MCF 10A (cell line): ENCODE data around the gene PHLPP1. TPM values are rescaled to one million over a fixed set of nuclear protein-coding genes. Genes with fewer than 3 reads are reported as not detected.
A peak's percentile ranks its signal among the peaks of the same experiment; 100 is the strongest.

Source experiments
- BruUV-seq: library from RNA; stranded (reverse); fragments of 400-500 nt; replicated peaks from 2 replicates; lab custom pipeline; 2021; lab: Mats Ljungman, UMichigan
- CTCF ChIA-PET: fragments of 300-600 bp; sonication (Branson Sonifier 250); formaldehyde crosslinking; extraction: SDS; loops from one replicate; lab custom pipeline; 2021; ENCODE audit warnings: antibody characterized with exemption, inconsistent platforms; lab: Yijun Ruan, JAX
- POLR2A ChIA-PET: fragments of 300-600, 350-650 bp; sonication (Branson Sonifier 250); formaldehyde crosslinking; extraction: SDS; loops from one replicate; lab custom pipeline; 2020; ENCODE audit warnings: antibody characterized with exemption, inconsistent platforms; lab: Yijun Ruan, JAX
- DNase-seq: peaks from one replicate; pipeline ENCODE4 v3.0.0-alpha.2; 2018; ENCODE audit not compliant: unreplicated experiment
- H3K27ac Mint-ChIP-seq: one replicate; pipeline ENCODE4 v1.8.0; 2022; ENCODE audit warnings: mild to moderate bottlenecking, low read depth, mixed read lengths; ENCODE audit not compliant: unreplicated experiment
- H3K27me3 Mint-ChIP-seq: one replicate; pipeline ENCODE4 v1.8.0; 2022; ENCODE audit warnings: mixed read lengths; ENCODE audit not compliant: insufficient read depth, unreplicated experiment
- H3K36me3 Mint-ChIP-seq: one replicate; pipeline ENCODE4 v1.8.0; 2022; ENCODE audit warnings: mild to moderate bottlenecking, moderate library complexity, mixed read lengths; ENCODE audit not compliant: insufficient read depth, unreplicated experiment
- H3K4me1 Mint-ChIP-seq: one replicate; pipeline ENCODE4 v1.8.0; 2022; ENCODE audit warnings: mixed read lengths; ENCODE audit not compliant: insufficient read depth, unreplicated experiment
- H3K4me3 Mint-ChIP-seq: one replicate; pipeline ENCODE4 v1.8.0; 2022; ENCODE audit warnings: mild to moderate bottlenecking, moderate library complexity, mixed read lengths; ENCODE audit not compliant: unreplicated experiment
- H3K9me3 Mint-ChIP-seq: one replicate; pipeline ENCODE4 v1.8.0; 2022; ENCODE audit warnings: mixed read lengths; ENCODE audit not compliant: unreplicated experiment
- intact Hi-C: fragments of 100-400 bp; cut with micrococcal nuclease; formaldehyde crosslinking; loops from 2 replicates; pipeline ENCODE4 v1.14.1; 2022
- total RNA-seq: library from RNA; stranded (reverse); gene quantifications from 2 replicates; pipeline ENCODE4 v1.2.3, GENCODE V29; 2022
- TF ChIP-seq, protein P1 (sequence below): fragments of 200-600 bp; IDR thresholded peaks from one replicate; pipeline ENCODE4 v1.8.0; 2022; ENCODE audit warnings: antibody characterized with exemption, mild to moderate bottlenecking; ENCODE audit not compliant: unreplicated experiment

PHLPP1 gene
- total RNA-seq, 1 experiment from 2014 or later, result 13.1 TPM

DNA sequence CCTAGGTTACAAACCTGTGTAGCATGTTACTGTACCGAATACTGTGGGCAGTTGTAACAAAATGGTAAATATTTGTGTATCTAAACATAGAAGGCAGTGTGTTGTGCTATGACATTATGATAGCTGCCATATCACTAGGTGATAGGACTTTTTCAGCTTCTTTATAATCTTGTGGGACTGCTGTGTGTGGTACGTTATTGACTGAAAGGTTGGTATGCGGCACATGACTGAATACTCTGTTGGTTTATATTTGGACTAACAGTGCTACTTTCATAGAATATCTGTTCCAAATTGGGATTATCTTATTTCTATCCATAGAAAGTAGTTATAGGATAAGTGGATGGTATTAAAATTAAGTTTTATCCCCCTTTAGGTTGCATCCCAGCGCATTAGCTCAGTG, 144.7 kb downstream of the PHLPP1 start:
- Mint-ChIP-seq H3K27ac (no peak overlapping the region), H3K36me3 (no peaks in the 10 kb centered on the region), H3K4me1 (no peaks in the 10 kb centered on the region), H3K4me3 (no peak overlapping the region), H3K9me3 (no peaks in the 10 kb centered on the region), H3K27me3 (no peaks in the 10 kb centered on the region)
- TF ChIP-seq, protein P1, sequence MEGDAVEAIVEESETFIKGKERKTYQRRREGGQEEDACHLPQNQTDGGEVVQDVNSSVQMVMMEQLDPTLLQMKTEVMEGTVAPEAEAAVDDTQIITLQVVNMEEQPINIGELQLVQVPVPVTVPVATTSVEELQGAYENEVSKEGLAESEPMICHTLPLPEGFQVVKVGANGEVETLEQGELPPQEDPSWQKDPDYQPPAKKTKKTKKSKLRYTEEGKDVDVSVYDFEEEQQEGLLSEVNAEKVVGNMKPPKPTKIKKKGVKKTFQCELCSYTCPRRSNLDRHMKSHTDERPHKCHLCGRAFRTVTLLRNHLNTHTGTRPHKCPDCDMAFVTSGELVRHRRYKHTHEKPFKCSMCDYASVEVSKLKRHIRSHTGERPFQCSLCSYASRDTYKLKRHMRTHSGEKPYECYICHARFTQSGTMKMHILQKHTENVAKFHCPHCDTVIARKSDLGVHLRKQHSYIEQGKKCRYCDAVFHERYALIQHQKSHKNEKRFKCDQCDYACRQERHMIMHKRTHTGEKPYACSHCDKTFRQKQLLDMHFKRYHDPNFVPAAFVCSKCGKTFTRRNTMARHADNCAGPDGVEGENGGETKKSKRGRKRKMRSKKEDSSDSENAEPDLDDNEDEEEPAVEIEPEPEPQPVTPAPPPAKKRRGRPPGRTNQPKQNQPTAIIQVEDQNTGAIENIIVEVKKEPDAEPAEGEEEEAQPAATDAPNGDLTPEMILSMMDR, result no peak
- intact Hi-C loops, result no loop called here
- POLR2A ChIA-PET, result no interaction called here
- CTCF ChIA-PET, result no interaction called here
- DNase-seq, result no peak
- BruUV-seq, result no TSS peak

DNA sequence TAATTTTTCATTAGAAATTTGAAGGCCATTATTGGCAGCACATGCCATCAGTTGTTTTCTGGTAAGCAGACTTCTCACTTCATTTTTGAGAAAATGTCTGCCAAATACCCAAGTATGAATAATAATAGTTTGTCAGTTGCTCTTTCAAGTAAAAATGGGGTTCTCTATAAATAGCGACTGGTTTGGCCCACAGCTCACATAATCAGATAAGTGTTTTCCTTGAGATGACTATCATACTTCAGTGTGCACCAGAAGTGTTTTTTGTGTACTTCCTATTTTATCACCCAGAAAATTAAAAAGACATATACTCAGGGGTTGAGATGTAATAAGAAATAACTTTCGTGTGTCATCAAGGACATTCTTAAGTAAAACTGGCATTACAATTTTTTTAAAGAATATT, 147.1 kb downstream of the PHLPP1 start:
- BruUV-seq, result no TSS peak
- no peaks in the 10 kb centered on the region for H3K9me3 Mint-ChIP-seq
- POLR2A ChIA-PET, result interaction anchor here (1.7 kb wide), 1 partner anchor 12 kb away, joined by 5 read pairs; no protein-coding TSS in a partner anchor
- TF ChIP-seq, protein P1, result no peak
- H3K4me3 Mint-ChIP-seq, result no peak overlapping the region
- no peaks in the 10 kb centered on the region for H3K27me3 Mint-ChIP-seq
- H3K27ac Mint-ChIP-seq, result no peak overlapping the region
- H3K36me3 Mint-ChIP-seq, result no peaks in the 10 kb centered on the region
- CTCF ChIA-PET, result no interaction called here
- intact Hi-C loops, result no loop called here
- no peak for DNase-seq
- H3K4me1 Mint-ChIP-seq, result no peaks in the 10 kb centered on the region

DNA sequence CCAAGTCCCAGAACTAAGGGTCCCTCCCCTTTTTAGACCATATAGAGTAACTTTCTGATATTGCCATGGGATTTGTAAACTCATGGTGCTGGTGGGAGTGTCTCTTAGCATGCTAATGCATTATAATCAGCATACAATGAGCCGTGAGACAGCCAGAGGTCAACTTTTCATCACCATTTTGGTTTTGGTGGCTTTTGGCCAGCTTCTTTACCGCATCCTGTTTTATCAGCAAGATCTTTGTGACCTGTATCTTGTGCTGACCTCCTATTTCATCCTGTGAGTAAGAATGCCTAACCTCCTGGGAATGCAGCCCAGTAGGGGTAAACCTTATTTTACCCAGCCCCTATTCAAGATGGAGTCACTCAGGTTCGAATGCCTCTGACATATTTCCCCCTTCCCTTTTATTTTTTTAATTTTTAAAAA, 148.2 kb downstream of the PHLPP1 start:
- no TSS peak for BruUV-seq

DNA sequence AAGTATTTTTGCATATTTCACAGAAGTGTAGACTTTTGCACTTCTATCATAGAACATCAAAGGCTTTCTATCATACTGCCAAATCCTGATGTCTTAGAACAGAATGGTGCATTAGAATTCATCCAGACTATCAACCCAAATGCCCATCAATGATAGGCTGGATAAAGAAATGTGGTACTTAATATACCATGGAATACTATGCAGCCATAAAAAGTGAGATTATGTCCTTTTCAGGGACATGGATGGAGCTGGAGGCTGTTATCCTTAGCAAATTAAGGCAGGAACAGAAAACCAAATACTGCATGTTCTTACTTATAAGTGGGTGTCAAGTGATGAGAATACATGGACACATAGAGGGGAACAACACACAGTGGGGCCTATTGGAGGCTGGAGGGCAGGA, 150.2 kb downstream of the PHLPP1 start:
- H3K27ac Mint-ChIP-seq, result no peak overlapping the region

More for the DNA sequence above, 148.2 kb downstream of the PHLPP1 start:
- Mint-ChIP-seq H3K4me1 (no peaks in the 10 kb centered on the region), H3K27ac (no peak overlapping the region), H3K27me3 (no peaks in the 10 kb centered on the region), H3K9me3 (no peaks in the 10 kb centered on the region), H3K4me3 (no peak overlapping the region), H3K36me3 (no peaks in the 10 kb centered on the region)
- CTCF ChIA-PET, result no interaction called here
- TF ChIP-seq, protein P1, result no peak
- peak; percentile 42 for DNase-seq
- POLR2A ChIA-PET, result no interaction called here
- intact Hi-C loops, result no loop called here

More for the DNA sequence above, 150.2 kb downstream of the PHLPP1 start:
- intact Hi-C loops, result no loop called here
- DNase-seq, result no peak
- H3K36me3 Mint-ChIP-seq, result peaks cover 5% of the 10 kb centered on the region
- BruUV-seq, result no TSS peak
- H3K4me1 Mint-ChIP-seq, result no peaks in the 10 kb centered on the region
- no peaks in the 10 kb centered on the region for H3K27me3 Mint-ChIP-seq
- ChIA-PET CTCF (interaction anchor here (0.6 kb wide), 1 partner anchor 87 kb away, joined by 3 read pairs; no protein-coding TSS in a partner anchor), POLR2A (interaction anchor here (0.7 to 1.0 kb wide), 2 partner anchors 9 to 93 kb away, joined by 3 read pairs; no protein-coding TSS in a partner anchor)
- no peak overlapping the region for H3K4me3 Mint-ChIP-seq
- H3K9me3 Mint-ChIP-seq, result no peaks in the 10 kb centered on the region
- TF ChIP-seq, protein P1, result no peak
